Dermis blood vessel endothelial cell (primary cell): Measurements from ENCODE around the gene MAST2. TPM values are rescaled to one million over a fixed set of nuclear protein-coding genes. Genes with fewer than 3 reads are reported as not detected.

Experiments
- DNase-seq: peaks from one replicate; pipeline ENCODE4 v3.0.0; 2010
- total RNA-seq: library from RNA; depleted of rRNA; stranded (reverse); fragments of >200 nt; gene quantifications from 2 replicates; pipeline ENCODE4 v1.2.3, GENCODE V29; 2014

Gene MAST2
- total RNA-seq: 17.2 and 21.3 TPM in 2 replicates

- DNase-seq: peak; percentile 92
Measured at GRCh38 chr1:45803299-45803780, at the start of gene MAST2. MAST2 (plus strand) TSS chr1:45803612; CDS start chr1:45803896, 284 bp downstream.

GRCh38 chr1:45755697-45756096, 47.7 kb upstream of the MAST2 start:
- DNase-seq: no peak

- no peak for DNase-seq
Measured at GRCh38 chr1:45762291-45762690, 41.1 kb upstream of the MAST2 start.

- DNase-seq: no peak
Measured at GRCh38 chr1:45765999-45766792, 37.2 kb upstream of the MAST2 start.

- peak; percentile 27 for DNase-seq
Measured at GRCh38 chr1:45767035-45767434, 36.4 kb upstream of the MAST2 start.

GRCh38 chr1:45769261-45769932, 34.0 kb upstream of the MAST2 start:
- no peak for DNase-seq

- DNase-seq: no peak
Measured at GRCh38 chr1:45772971-45773370, 30.4 kb upstream of the MAST2 start.

- no peak for DNase-seq
Measured at GRCh38 chr1:45775794-45776193, 27.6 kb upstream of the MAST2 start.

- DNase-seq: no peak
Measured at GRCh38 chr1:45785583-45785982, 17.8 kb upstream of the MAST2 start.

GRCh38 chr1:45787905-45788304, 15.5 kb upstream of the MAST2 start:
- no peak for DNase-seq

GRCh38 chr1:45789601-45790000, 13.8 kb upstream of the MAST2 start:
- no peak for DNase-seq

GRCh38 chr1:45792744-45793143, 10.7 kb upstream of the MAST2 start:
- DNase-seq: no peak

GRCh38 chr1:45793942-45794604, 9.3 kb upstream of the MAST2 start:
- no peak for DNase-seq

- DNase-seq: no peak
Measured at GRCh38 chr1:45796381-45796780, 7.0 kb upstream of the MAST2 start.

- DNase-seq: no peak
Measured at GRCh38 chr1:45796946-45797345, 6.5 kb upstream of the MAST2 start.

- no peak for DNase-seq
Measured at GRCh38 chr1:45800899-45801298, 2.5 kb upstream of the MAST2 start.

GRCh38 chr1:45802343-45803298, 791 bp upstream of the MAST2 start:
- peak; percentile 92 for DNase-seq

- peak; percentile 24 for DNase-seq
Measured at GRCh38 chr1:45803781-45804668, 613 bp downstream of the MAST2 start.

GRCh38 chr1:45804669-45804969, 1.2 kb downstream of the MAST2 start:
- DNase-seq: no peak

- no peak for DNase-seq
Measured at GRCh38 chr1:45806129-45806528, 2.7 kb downstream of the MAST2 start.

- no peak for DNase-seq
Measured at GRCh38 chr1:45809761-45810160, 6.3 kb downstream of the MAST2 start.
